KMS-11 (cell line): Measurements from ENCODE around the gene IRF6.

Experiments used
- H2AFZ ChIP-seq: fragments of 200-600 bp; sonication (generic); 2 replicates; pipeline ENCODE4 v1.6.1; 2016; ENCODE audit warnings: antibody characterized with exemption, mixed run types, low read depth
- H3K27ac ChIP-seq: fragments of 200-600 bp; sonication (generic); 2 replicates; pipeline ENCODE4 v1.6.1; 2016; ENCODE audit warnings: mild to moderate bottlenecking, mixed run types
- H3K27me3 ChIP-seq: fragments of 200-600 bp; sonication (generic); 2 replicates; pipeline ENCODE4 v1.6.1; 2017; ENCODE audit warnings: mild to moderate bottlenecking, low read depth, mixed run types, moderate library complexity; ENCODE audit not compliant: insufficient read depth
- H3K36me3 ChIP-seq: fragments of 200-600 bp; sonication (generic); 2 replicates; pipeline ENCODE4 v1.6.1; 2017; ENCODE audit warnings: mild to moderate bottlenecking, mixed run types; ENCODE audit not compliant: insufficient read depth
- H3K4me1 ChIP-seq: fragments of 200-600 bp; sonication (generic); 2 replicates; pipeline ENCODE4 v1.6.1; 2016; ENCODE audit warnings: mild to moderate bottlenecking, low read depth, mixed run types; ENCODE audit not compliant: poor library complexity, severe bottlenecking
- H3K4me2 ChIP-seq: fragments of 200-600 bp; sonication (generic); 2 replicates; pipeline ENCODE4 v1.7.0; 2016; ENCODE audit warnings: mild to moderate bottlenecking, mixed run types
- H3K4me3 ChIP-seq: fragments of 200-600 bp; sonication (generic); IDR thresholded peaks from 2 replicates; pipeline ENCODE4 v1.6.1; 2017; ENCODE audit warnings: low read depth, low read length, mixed read lengths; ENCODE audit not compliant: insufficient read depth
- H3K79me2 ChIP-seq: fragments of 200-600 bp; sonication (generic); 2 replicates; pipeline ENCODE4 v1.6.1; 2016; ENCODE audit warnings: low read depth, mixed run types; ENCODE audit not compliant: insufficient read depth
- H3K9ac ChIP-seq: fragments of 200-600 bp; sonication (generic); 2 replicates; pipeline ENCODE4 v1.6.1; 2016; ENCODE audit warnings: mild to moderate bottlenecking, mixed run types
- H4K20me1 ChIP-seq: fragments of 200-600 bp; sonication (generic); 2 replicates; pipeline ENCODE4 v1.6.1; 2016; ENCODE audit warnings: mild to moderate bottlenecking, mixed run types; ENCODE audit not compliant: insufficient read depth
- TF ChIP-seq, protein P1 (sequence below): fragments of 200-600 bp; sonication (generic); conservative IDR thresholded peaks from 2 replicates; pipeline ENCODE4 v1.6.1; 2017; ENCODE audit warnings: low read depth, mild to moderate bottlenecking, antibody characterized with exemption, low read length, moderate library complexity, mixed read lengths

The IRF6 gene

DNA sequence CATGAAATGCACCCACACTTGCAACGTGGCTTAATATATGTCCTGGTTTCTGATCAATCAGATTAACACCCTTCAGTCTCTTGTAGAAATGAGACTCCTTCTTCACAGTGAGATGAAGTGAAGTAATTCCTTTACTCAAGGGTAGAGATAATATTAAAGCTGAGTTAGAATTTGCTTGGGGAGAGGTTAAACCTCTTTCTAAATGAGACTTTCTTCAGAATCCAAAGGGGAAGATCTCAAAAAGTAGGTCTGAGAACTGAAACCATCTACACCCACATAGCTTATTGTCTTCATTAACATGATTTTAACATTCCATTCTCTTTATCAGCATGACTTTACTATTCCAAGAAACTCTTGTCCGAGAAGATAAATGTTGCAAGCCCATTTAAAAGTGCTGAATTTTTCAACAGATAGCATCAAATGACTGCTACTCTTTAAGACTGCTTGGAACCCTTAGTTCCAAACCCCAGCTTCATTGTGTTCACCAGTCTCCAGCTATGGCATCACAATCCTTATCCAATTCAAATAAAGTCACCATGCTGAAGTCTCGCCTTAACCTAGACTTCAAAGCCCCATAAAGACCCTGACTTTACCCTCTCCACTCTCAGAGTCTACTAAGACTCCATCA lies 69.3 kb downstream of the IRF6 start:
- Histone ChIP-seq H3K27me3 (no peaks in the 10 kb centered on the region), H3K27ac (no peak overlapping the region), H3K36me3 (no peaks in the 10 kb centered on the region), H3K79me2 (no peaks in the 10 kb centered on the region), H3K4me2 (no peak overlapping the region), H3K9ac (no peak overlapping the region), H3K4me1 (no peaks in the 10 kb centered on the region), H4K20me1 (no peaks in the 10 kb centered on the region), H2AFZ (no peak overlapping the region), H3K4me3 (no peak overlapping the region)
- TF ChIP-seq, protein P1, sequence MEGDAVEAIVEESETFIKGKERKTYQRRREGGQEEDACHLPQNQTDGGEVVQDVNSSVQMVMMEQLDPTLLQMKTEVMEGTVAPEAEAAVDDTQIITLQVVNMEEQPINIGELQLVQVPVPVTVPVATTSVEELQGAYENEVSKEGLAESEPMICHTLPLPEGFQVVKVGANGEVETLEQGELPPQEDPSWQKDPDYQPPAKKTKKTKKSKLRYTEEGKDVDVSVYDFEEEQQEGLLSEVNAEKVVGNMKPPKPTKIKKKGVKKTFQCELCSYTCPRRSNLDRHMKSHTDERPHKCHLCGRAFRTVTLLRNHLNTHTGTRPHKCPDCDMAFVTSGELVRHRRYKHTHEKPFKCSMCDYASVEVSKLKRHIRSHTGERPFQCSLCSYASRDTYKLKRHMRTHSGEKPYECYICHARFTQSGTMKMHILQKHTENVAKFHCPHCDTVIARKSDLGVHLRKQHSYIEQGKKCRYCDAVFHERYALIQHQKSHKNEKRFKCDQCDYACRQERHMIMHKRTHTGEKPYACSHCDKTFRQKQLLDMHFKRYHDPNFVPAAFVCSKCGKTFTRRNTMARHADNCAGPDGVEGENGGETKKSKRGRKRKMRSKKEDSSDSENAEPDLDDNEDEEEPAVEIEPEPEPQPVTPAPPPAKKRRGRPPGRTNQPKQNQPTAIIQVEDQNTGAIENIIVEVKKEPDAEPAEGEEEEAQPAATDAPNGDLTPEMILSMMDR = no peak
